Dendritic cell treated with granulocyte-macrophage colony-stimulating factor and Interleukin-4, amounts not matched to agents 40 ng/mL and 50 ng/mL, for 4 days (primary cell): ENCODE results near the gene FAM110A.

Source experiments
- H3K27ac Mint-ChIP-seq: one replicate; pipeline ENCODE4 v1.8.0; 2022; ENCODE audit warnings: mild to moderate bottlenecking, mixed read lengths
- H3K27me3 Mint-ChIP-seq: one replicate; pipeline ENCODE4 v1.8.0; 2022; ENCODE audit warnings: mild to moderate bottlenecking, mixed read lengths
- H3K36me3 Mint-ChIP-seq: one replicate; pipeline ENCODE4 v1.8.0; 2022; ENCODE audit warnings: low read depth, mixed read lengths
- H3K4me1 Mint-ChIP-seq: one replicate; pipeline ENCODE4 v1.8.0; 2022; ENCODE audit warnings: low read depth, mixed read lengths
- H3K4me3 Mint-ChIP-seq: one replicate; pipeline ENCODE4 v1.8.0; 2022; ENCODE audit warnings: mild to moderate bottlenecking, moderate library complexity, mixed read lengths
- H3K9me3 Mint-ChIP-seq: one replicate; pipeline ENCODE4 v1.8.0; 2022; ENCODE audit warnings: mixed read lengths
- intact Hi-C: fragments of 100-400 bp; cut with micrococcal nuclease; formaldehyde crosslinking; loops from one replicate; pipeline ENCODE4 v1.15.0; 2022

FAM110A gene

DNA sequence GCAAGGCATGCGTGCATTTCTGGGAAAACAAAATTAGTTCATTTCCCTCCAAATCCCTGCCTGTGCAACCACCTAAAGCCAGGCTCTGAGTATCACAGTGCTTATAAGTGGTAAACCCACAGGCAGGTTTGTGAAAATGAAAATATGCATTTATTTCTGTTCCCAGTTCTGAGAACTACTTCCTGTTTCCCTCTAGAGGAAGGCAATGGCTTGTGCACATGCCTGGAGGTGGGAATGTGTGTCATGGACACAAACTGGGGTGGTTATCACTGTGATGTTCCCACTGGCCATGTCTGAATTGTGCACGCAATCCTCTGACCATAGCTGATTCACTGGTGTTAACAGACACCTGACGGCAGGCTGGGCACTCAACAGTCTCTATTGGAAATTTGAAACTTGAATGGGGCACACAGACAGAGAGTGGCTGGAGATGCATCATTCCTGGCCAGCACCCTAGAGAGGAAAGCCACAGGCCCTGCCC is 26.3 kb downstream of the FAM110A start:
- peaks cover 45% of the 10 kb centered on the region for H3K4me1 Mint-ChIP-seq
- no peak overlapping the region for H3K4me3 Mint-ChIP-seq
- peaks cover 22% of the 10 kb centered on the region for H3K36me3 Mint-ChIP-seq

DNA sequence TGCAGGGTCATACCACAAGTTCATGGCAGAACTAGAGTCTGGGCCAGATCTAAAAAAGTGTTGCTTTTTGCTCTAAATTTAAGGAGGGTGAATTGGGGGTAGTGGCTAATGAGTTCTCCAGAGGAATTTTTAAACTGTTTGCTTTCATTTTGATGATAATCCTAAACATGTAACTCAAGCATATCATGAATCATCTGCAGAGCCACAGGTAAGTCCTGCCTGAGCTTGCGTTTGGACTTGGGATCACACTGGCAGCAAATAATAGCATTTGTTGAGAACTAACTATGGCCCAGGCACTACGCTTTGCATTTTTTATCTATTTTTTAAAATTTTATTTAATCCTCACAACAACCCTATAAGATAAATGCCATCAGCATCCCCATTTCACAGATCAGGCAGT is 27.4 kb downstream of the FAM110A start:
- H3K27ac Mint-ChIP-seq: no peak overlapping the region
- peaks cover 22% of the 10 kb centered on the region for H3K36me3 Mint-ChIP-seq
- intact Hi-C loops: no loop called here
- no peaks in the 10 kb centered on the region for H3K27me3 Mint-ChIP-seq
- no peak overlapping the region for H3K4me3 Mint-ChIP-seq
- peaks cover 37% of the 10 kb centered on the region for H3K4me1 Mint-ChIP-seq
- H3K9me3 Mint-ChIP-seq: no peaks in the 10 kb centered on the region

More for the DNA sequence above, 26.3 kb downstream of the FAM110A start:
- no peaks in the 10 kb centered on the region for H3K9me3 Mint-ChIP-seq
- no peaks in the 10 kb centered on the region for H3K27me3 Mint-ChIP-seq
- H3K27ac Mint-ChIP-seq: no peak overlapping the region
- intact Hi-C loops: no loop called here

DNA sequence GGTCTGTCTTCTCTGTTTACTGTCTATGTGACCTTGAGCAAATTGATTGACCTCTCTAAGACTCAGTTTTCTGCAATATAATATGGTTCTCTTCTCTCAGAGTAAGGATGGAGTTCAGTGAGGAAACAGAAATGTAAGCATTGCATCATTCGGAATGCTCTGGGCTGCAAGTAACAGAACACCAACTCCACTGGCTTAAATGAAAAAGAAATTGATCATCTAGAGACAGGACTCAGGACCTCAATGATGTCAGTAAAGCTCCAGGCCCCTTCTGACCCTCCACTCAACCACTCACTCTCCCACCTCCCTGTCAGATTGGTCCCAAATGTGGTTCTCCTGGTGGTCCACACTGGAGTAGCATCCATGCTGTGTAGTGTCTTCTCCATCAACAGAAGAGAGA is 31.9 kb downstream of the FAM110A start:
- H3K27me3 Mint-ChIP-seq: peaks cover 6% of the 10 kb centered on the region
- H3K4me1 Mint-ChIP-seq: peaks cover 6% of the 10 kb centered on the region
- H3K9me3 Mint-ChIP-seq: no peaks in the 10 kb centered on the region
- intact Hi-C loops: no loop called here
- no peak overlapping the region for H3K27ac Mint-ChIP-seq
- no peak overlapping the region for H3K4me3 Mint-ChIP-seq
- H3K36me3 Mint-ChIP-seq: no peaks in the 10 kb centered on the region

DNA sequence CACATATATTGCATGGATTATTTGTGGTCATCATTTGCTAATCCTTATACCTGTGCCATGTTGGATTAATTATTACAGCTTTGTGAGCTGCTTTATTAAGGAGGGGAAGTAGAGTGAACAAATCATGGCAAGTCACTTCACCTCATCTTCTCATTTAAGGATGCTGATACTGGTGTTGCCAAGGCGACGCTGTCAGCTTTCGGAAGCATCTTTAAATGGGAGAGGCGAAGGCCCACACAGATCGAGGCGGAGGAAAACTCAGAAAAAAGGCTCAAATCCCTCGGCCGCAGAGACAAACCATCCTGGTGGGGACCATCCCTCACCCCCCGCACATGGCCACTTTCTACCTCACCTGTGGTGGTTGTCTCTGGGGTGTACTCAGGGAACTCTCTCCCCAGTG is 34.8 kb downstream of the FAM110A start:
- H3K27ac Mint-ChIP-seq: no peak overlapping the region
- no peaks in the 10 kb centered on the region for H3K36me3 Mint-ChIP-seq
- H3K27me3 Mint-ChIP-seq: peaks cover 13% of the 10 kb centered on the region
- H3K4me1 Mint-ChIP-seq: peaks cover 8% of the 10 kb centered on the region
- H3K9me3 Mint-ChIP-seq: no peaks in the 10 kb centered on the region
- intact Hi-C loops: no loop called here
- H3K4me3 Mint-ChIP-seq: no peak overlapping the region

DNA sequence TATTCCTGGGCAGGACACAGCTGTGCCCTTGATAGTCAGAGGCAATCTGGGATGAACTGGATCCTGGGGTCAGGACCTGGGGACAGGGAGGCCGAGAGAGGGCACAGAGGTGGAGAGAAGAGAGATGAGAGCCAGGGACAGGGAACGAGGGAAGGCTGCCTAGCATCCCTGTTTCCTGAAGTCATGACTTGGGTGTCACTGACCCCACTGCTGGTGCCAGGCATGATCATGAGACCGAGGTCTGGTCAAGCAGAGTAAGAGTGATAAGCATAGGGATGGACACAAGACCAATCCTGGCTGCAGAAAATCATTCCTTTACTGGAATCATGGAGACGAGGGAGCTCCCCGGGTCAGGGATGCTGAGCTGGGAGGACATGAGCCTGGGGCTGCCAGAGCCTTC is 36.1 kb downstream of the FAM110A start:
- H3K4me1 Mint-ChIP-seq: peaks cover 15% of the 10 kb centered on the region
- H3K4me3 Mint-ChIP-seq: no peak overlapping the region
- no peak overlapping the region for H3K27ac Mint-ChIP-seq
- intact Hi-C loops: no loop called here
- H3K27me3 Mint-ChIP-seq: peaks cover 17% of the 10 kb centered on the region
- H3K9me3 Mint-ChIP-seq: no peaks in the 10 kb centered on the region
- no peaks in the 10 kb centered on the region for H3K36me3 Mint-ChIP-seq

DNA sequence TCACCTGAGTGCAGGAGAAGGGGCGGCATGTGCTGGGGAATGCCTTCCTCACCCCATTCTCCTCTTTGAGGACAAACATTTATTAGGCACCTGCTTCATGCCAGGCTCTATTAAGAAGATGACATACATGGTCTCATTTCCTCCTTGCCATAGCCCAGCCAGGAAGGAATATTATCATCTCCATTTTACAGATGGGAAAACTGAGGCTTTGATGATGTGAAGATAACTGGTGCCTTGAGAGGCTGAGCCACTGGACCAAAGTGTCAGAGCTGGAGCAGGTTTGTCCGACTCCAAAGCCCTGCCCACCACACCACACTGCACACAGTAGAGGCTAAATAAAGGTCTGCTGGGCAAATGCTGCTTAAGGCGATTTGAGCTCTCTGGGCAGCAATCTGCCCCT is 37.2 kb downstream of the FAM110A start:
- intact Hi-C loops: no loop called here
- Mint-ChIP-seq H3K4me1 (peaks cover 14% of the 10 kb centered on the region), H3K4me3 (no peak overlapping the region), H3K36me3 (no peaks in the 10 kb centered on the region), H3K9me3 (no peaks in the 10 kb centered on the region), H3K27me3 (peaks cover 20% of the 10 kb centered on the region), H3K27ac (no peak overlapping the region)

DNA sequence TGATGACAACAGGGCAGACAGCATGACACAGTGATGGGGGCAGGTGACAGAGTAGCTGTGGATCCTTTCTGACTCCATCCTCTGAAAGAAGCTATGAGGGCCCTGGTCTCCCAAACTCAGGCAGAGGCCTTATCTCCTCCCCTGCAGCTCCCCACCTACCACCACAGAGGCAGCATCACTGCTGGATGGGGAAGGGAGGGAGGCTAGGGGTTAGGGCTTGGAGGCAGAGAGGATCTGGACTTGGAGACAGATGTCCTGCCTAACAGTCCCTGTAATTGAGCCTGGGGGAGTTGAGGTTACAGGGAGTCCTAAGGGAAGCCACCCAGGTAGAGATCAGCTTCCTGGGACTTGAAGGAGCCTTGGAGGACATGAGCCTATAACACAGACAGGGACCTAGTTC is 37.9 kb downstream of the FAM110A start:
- Mint-ChIP-seq H3K27me3 (peaks cover 22% of the 10 kb centered on the region), H3K4me1 (peaks cover 9% of the 10 kb centered on the region), H3K36me3 (no peaks in the 10 kb centered on the region), H3K27ac (no peak overlapping the region), H3K4me3 (no peak overlapping the region), H3K9me3 (no peaks in the 10 kb centered on the region)
- intact Hi-C loops: no loop called here

DNA sequence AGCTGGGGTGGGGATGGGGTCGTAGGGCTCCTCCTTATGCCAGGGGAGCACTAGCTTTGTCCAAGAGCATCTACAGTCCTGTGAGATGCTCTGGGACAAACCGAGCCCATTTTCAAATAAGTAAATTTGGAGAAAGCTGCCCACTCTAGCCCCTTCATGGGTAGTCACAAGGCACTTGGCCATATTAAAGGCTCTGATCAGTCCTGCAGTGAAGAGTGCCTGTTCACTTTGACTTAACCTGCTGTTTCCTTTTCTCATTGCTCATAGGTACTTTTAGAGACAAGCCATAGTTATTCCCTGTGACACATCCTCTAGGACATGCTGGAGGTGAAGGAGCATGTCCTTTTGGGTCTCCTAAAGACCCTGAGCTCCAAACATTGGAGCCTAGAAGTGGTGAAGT is 38.4 kb downstream of the FAM110A start:
- Mint-ChIP-seq H3K27ac (no peak overlapping the region), H3K9me3 (no peaks in the 10 kb centered on the region), H3K27me3 (peaks cover 24% of the 10 kb centered on the region), H3K36me3 (no peaks in the 10 kb centered on the region), H3K4me1 (peaks cover 9% of the 10 kb centered on the region), H3K4me3 (no peak overlapping the region)
- intact Hi-C loops: no loop called here

DNA sequence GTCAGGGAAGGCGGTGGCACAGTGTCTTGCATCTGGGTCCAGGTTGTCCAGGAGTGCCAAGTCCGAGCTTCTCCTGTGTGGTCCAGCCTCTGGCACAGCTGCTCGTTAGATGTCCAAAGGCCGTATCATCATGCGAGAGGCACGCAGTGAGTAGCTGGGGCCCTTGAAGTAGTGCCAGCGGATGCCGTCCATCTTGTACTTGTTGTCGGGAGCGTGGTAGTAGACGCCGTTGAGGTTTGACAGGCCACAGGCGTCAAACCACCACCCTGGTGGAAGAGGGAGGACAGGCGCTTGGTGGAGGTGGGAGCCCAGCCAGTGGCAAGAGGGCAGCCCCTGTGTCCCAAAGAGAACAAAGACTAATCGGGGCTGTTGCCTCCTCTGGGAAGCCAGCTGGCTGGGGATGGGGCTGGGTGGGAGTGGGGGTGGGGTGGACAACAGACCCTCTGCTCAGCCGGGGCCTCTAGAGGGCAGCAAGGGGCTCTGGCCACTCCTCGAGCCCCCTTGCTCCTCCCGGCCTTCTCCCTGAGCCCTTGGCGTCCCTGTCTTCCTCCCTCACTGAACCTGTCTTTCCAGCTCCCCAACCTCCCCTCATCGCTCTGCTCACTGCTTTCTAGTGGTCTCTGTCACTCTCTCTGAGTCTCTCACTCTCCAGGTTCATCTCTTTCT is 39.5 kb downstream of the FAM110A start:
- Mint-ChIP-seq H3K27me3 (peaks cover 27% of the 10 kb centered on the region), H3K4me3 (no peak overlapping the region), H3K4me1 (peaks cover 9% of the 10 kb centered on the region), H3K9me3 (no peaks in the 10 kb centered on the region), H3K27ac (peak overlapping the region; percentile 4), H3K36me3 (no peaks in the 10 kb centered on the region)
- intact Hi-C loops: no loop called here

DNA sequence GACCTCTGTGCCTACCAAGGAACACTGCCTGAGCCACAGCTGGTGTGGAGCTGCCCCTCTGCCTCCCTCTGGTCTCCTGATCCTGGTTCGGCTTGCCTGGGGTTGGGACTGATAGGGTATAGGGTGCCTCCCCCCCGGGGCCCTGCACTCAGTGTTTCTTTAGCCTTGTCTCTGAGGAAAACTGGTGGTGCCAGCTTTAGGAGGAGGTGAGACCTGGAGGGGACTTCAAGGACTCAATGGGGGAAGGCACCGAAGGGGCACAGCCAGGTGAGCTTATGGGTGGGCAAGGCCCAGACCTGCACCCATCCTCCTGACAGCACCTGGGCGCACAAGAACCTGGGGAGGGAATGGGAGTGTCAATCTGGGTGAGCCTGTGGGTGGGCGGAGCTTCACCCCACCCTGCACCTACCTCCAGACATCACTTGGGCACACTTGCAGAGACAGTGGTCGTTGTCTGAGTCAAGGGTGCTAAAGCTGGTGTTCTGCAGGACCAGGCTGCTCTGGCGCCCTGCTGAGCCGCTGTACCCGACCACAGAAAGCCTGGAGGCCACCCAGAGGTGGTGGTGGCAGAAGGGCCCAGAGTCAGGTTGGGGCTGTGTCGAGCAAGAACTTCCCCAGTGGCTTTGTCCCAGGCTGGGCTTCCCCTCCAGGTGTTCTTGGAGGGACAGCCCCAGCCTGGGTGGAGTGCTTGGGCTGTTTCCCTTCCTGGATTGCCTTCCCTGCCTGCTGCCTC is 40.5 kb downstream of the FAM110A start:
- Mint-ChIP-seq H3K36me3 (no peaks in the 10 kb centered on the region), H3K27me3 (peaks cover 27% of the 10 kb centered on the region), H3K9me3 (no peaks in the 10 kb centered on the region), H3K27ac (peak overlapping the region; percentile 4), H3K4me3 (no peak overlapping the region), H3K4me1 (peaks cover 9% of the 10 kb centered on the region)
- intact Hi-C loops: no loop called here

DNA sequence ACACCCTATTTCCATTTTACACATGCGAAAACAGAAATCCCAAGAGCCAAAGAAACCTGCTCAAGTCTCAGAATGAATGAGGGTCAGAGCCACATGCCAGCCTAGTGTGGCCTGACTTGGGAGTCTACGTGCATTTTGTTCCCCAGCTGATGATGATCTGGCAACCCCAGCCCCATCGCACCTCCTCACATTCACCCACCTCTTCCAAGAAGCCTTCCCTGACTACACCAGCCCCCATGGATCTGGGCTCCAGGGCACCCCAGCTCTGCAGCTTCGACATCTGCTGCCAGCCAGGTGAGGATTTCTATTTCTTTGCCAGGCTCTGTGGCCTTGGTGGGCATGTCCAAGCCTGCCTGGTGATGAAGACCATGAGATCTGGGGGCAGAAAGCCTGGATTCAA is 41.6 kb downstream of the FAM110A start:
- Mint-ChIP-seq H3K4me1 (peaks cover 9% of the 10 kb centered on the region), H3K36me3 (no peaks in the 10 kb centered on the region), H3K9me3 (no peaks in the 10 kb centered on the region), H3K27me3 (peaks cover 21% of the 10 kb centered on the region), H3K27ac (no peak overlapping the region), H3K4me3 (no peak overlapping the region)
- intact Hi-C loops: no loop called here

DNA sequence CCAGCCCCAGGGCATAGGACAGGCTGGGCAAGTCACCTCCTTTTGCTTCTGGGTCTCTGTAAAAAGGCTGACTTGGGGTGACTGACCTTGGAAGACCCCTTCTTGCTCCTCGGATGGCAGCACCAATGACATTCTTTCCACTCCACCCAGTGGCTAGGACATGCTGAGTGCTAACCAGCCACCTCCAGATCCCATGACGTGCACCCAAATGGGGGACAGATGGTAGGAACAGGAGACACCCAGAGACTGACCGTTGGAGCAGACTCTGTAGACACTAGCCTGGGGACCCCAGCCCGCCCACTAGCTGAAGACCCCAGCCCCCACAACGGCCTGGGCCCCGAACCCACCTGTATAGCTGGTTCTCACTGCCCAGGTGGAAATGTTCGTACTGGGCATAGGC is 44.3 kb downstream of the FAM110A start:
- Mint-ChIP-seq H3K4me1 (peaks cover 28% of the 10 kb centered on the region), H3K36me3 (no peaks in the 10 kb centered on the region), H3K27ac (no peak overlapping the region), H3K4me3 (no peak overlapping the region), H3K9me3 (no peaks in the 10 kb centered on the region), H3K27me3 (peaks cover 17% of the 10 kb centered on the region)
- intact Hi-C loops: no loop called here

DNA sequence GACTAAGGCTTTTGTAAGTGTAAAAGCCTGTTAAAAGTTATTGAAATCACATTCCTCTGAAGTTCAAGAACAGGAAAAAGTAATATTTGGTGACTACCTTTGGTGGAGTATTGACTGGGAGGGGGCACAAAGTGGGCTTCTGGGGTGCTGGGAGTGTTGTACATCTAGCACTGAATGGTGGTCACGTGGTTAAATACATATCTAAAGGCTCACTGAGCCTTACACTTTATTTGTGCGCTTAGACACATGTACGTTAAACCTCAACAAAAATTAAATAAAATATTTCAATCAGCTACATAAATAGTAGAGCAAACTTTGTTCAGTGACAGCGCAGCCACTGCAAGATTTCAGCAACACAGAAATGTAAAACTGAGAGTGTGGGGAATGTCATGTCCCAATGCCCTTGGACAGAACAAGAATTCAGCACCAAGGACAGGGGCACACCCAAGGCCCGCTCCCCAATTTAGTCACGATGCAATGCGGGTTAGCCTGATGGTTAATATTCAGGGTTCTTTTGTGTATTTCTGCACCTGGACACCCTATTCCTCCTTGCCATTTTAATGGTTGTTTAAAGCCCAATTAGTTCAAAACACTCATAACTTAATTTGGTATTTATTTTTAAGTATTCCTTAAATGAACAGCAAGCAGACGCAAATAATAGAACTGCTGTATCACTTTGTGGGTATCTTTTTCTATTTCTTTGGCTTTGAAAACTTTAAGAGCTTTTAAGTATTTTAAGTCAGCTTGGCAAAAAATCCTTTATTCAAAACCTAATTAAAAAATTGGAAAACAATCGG is 45.2 kb downstream of the FAM110A start:
- peaks cover 22% of the 10 kb centered on the region for H3K4me1 Mint-ChIP-seq
- intact Hi-C loops: no loop called here
- no peak overlapping the region for H3K4me3 Mint-ChIP-seq
- H3K36me3 Mint-ChIP-seq: no peaks in the 10 kb centered on the region
- H3K27me3 Mint-ChIP-seq: peaks cover 17% of the 10 kb centered on the region
- no peaks in the 10 kb centered on the region for H3K9me3 Mint-ChIP-seq
- no peak overlapping the region for H3K27ac Mint-ChIP-seq

DNA sequence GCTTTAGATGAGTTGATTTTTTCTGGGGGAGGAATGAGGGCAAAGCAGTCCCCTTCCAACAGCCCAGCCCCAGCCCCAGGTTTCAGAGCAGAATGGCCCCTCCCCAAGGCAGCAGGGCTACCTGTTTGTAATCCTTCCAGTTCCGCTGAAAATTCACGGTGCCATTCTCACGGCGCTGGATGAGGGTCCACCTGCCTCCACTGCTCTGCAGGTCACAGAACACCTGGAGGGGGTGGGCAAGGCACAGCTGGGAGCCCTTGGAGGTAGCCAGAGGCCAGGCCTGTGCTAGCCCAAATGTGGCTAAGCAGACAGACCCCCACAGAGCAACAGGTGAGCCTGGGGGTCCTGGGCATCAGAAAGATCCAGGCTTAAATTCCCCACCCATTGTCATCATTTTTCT is 46.1 kb downstream of the FAM110A start:
- Mint-ChIP-seq H3K4me1 (peaks cover 20% of the 10 kb centered on the region), H3K27ac (no peak overlapping the region), H3K27me3 (peaks cover 26% of the 10 kb centered on the region), H3K36me3 (no peaks in the 10 kb centered on the region), H3K4me3 (no peak overlapping the region), H3K9me3 (no peaks in the 10 kb centered on the region)
- intact Hi-C loops: loop anchor here (10.0 kb wide), 1 partner anchor 75 kb away; no protein-coding TSS in a partner anchor
